ENCODE data around the gene GPR137. TPM values are rescaled to one million over a fixed set of nuclear protein-coding genes. Genes with fewer than 3 reads are reported as not detected.

Gene GPR137
- total and polyA plus RNA-seq, 9 of the 15 experiments (the other 6 are each of a cell fraction or from before 2014, with no cell fraction given), result 0.32 to 26.7 (median 10.7) TPM

DNA sequence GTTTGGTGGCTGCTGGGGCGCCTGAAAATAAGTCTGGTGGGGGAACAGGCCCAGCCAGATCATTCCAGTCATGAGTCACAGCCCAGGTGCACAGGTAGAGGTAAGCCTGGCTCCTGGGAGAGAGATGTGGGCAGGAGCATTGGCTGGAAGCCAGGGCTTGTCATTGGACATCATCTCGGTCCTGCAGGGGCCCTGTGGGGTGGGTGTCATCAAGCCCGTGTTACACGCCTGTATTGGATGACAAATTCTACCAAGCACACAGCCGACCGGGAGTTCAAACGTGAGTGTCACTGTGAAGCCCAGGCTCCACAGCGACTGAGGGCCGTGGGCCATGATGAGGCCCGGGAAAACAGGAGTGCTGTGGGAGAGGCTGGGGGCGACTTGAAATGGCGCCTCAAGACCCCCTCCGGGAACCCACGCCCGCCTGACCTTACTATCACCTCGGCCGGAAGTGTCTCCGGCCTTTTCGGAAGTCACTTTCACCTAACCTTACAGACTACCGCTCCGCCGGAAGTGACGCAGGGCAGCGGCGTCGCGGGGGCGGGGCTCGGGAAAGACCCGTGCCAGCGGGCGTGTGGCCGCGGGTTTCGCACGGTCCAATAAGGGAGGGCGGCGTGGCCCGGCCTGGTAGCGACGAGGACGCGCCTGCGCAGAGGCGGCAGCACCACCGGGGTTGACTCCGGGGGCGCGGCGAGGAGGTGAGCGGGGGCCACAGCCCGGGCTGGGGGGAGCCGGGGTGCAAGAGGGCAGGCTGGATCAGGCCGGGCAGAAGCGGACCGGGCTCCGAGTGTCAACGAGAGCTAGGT, 45.0 kb upstream of the GPR137 start, which contains the start of gene FKBP2 (continued):
- TF ChIP-seq ZNF41 (CRISPR knock-in tag; conservative IDR thresholded peaks at IDR 0.05) (no peak), CHCHD3 (CRISPR knock-in tag; IDR thresholded peaks at IDR 0.05) (0 out of 2 replicates have a peak, but pooled peaks have one; percentile 12), PPARD (CRISPR knock-in tag; IDR thresholded peaks at IDR 0.05) (no peak), ZNF830 (CRISPR knock-in tag; IDR thresholded peaks at IDR 0.05) (peak; percentile 75; the same call in 1 of the 2 replicates), ZNF561 (CRISPR knock-in tag; conservative IDR thresholded peaks at IDR 0.05) (0 out of 2 replicates have a peak, but pooled peaks have one; percentile 28), EZH2 (IDR thresholded peaks at IDR 0.05; ENCODE audit: borderline replicate concordance, low read depth, low read length) (no peak), BRD4 (IDR thresholded peaks at IDR 0.05) (peak; percentile 67; the same call in 1 of the 2 replicates)
- TF ChIP-seq, protein P1, sequence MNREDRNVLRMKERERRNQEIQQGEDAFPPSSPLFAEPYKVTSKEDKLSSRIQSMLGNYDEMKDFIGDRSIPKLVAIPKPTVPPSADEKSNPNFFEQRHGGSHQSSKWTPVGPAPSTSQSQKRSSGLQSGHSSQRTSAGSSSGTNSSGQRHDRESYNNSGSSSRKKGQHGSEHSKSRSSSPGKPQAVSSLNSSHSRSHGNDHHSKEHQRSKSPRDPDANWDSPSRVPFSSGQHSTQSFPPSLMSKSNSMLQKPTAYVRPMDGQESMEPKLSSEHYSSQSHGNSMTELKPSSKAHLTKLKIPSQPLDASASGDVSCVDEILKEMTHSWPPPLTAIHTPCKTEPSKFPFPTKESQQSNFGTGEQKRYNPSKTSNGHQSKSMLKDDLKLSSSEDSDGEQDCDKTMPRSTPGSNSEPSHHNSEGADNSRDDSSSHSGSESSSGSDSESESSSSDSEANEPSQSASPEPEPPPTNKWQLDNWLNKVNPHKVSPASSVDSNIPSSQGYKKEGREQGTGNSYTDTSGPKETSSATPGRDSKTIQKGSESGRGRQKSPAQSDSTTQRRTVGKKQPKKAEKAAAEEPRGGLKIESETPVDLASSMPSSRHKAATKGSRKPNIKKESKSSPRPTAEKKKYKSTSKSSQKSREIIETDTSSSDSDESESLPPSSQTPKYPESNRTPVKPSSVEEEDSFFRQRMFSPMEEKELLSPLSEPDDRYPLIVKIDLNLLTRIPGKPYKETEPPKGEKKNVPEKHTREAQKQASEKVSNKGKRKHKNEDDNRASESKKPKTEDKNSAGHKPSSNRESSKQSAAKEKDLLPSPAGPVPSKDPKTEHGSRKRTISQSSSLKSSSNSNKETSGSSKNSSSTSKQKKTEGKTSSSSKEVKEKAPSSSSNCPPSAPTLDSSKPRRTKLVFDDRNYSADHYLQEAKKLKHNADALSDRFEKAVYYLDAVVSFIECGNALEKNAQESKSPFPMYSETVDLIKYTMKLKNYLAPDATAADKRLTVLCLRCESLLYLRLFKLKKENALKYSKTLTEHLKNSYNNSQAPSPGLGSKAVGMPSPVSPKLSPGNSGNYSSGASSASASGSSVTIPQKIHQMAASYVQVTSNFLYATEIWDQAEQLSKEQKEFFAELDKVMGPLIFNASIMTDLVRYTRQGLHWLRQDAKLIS (CRISPR knock-in tag; IDR thresholded peaks at IDR 0.05), result peak; percentile 90
- TF ChIP-seq, protein P2, sequence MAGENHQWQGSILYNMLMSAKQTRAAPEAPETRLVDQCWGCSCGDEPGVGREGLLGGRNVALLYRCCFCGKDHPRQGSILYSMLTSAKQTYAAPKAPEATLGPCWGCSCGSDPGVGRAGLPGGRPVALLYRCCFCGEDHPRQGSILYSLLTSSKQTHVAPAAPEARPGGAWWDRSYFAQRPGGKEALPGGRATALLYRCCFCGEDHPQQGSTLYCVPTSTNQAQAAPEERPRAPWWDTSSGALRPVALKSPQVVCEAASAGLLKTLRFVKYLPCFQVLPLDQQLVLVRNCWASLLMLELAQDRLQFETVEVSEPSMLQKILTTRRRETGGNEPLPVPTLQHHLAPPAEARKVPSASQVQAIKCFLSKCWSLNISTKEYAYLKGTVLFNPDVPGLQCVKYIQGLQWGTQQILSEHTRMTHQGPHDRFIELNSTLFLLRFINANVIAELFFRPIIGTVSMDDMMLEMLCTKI (IDR thresholded peaks at IDR 0.05; ENCODE audit: partially characterized antibody), result no peak
- TF ChIP-seq, protein P3, sequence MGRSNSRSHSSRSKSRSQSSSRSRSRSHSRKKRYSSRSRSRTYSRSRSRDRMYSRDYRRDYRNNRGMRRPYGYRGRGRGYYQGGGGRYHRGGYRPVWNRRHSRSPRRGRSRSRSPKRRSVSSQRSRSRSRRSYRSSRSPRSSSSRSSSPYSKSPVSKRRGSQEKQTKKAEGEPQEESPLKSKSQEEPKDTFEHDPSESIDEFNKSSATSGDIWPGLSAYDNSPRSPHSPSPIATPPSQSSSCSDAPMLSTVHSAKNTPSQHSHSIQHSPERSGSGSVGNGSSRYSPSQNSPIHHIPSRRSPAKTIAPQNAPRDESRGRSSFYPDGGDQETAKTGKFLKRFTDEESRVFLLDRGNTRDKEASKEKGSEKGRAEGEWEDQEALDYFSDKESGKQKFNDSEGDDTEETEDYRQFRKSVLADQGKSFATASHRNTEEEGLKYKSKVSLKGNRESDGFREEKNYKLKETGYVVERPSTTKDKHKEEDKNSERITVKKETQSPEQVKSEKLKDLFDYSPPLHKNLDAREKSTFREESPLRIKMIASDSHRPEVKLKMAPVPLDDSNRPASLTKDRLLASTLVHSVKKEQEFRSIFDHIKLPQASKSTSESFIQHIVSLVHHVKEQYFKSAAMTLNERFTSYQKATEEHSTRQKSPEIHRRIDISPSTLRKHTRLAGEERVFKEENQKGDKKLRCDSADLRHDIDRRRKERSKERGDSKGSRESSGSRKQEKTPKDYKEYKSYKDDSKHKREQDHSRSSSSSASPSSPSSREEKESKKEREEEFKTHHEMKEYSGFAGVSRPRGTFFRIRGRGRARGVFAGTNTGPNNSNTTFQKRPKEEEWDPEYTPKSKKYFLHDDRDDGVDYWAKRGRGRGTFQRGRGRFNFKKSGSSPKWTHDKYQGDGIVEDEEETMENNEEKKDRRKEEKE (IDR thresholded peaks at IDR 0.05; ENCODE audit: borderline replicate concordance in 1 of 2, control insufficient read depth in 1 of 2, low read depth in 2 of 2, low read length in 1 of 2), result no peak; a peak in 1 of 4 replicates
- TF ChIP-seq, protein P4, sequence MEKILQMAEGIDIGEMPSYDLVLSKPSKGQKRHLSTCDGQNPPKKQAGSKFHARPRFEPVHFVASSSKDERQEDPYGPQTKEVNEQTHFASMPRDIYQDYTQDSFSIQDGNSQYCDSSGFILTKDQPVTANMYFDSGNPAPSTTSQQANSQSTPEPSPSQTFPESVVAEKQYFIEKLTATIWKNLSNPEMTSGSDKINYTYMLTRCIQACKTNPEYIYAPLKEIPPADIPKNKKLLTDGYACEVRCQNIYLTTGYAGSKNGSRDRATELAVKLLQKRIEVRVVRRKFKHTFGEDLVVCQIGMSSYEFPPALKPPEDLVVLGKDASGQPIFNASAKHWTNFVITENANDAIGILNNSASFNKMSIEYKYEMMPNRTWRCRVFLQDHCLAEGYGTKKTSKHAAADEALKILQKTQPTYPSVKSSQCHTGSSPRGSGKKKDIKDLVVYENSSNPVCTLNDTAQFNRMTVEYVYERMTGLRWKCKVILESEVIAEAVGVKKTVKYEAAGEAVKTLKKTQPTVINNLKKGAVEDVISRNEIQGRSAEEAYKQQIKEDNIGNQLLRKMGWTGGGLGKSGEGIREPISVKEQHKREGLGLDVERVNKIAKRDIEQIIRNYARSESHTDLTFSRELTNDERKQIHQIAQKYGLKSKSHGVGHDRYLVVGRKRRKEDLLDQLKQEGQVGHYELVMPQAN (IDR thresholded peaks at IDR 0.05; ENCODE audit: borderline replicate concordance), result peak; percentile 55
- TF ChIP-seq, protein P5, sequence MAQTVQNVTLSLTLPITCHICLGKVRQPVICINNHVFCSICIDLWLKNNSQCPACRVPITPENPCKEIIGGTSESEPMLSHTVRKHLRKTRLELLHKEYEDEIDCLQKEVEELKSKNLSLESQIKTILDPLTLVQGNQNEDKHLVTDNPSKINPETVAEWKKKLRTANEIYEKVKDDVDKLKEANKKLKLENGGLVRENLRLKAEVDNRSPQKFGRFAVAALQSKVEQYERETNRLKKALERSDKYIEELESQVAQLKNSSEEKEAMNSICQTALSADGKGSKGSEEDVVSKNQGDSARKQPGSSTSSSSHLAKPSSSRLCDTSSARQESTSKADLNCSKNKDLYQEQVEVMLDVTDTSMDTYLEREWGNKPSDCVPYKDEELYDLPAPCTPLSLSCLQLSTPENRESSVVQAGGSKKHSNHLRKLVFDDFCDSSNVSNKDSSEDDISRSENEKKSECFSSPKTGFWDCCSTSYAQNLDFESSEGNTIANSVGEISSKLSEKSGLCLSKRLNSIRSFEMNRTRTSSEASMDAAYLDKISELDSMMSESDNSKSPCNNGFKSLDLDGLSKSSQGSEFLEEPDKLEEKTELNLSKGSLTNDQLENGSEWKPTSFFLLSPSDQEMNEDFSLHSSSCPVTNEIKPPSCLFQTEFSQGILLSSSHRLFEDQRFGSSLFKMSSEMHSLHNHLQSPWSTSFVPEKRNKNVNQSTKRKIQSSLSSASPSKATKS (CRISPR knock-in tag; IDR thresholded peaks at IDR 0.05), result peak; percentile 14; the same call in 1 of the 2 replicates
